HEK293 (cell line): ENCODE results near the gene NEURL2.

ENCODE experiments used
- CTCF ChIA-PET: fragments of 350-600 bp; formaldehyde crosslinking; extraction: SDS; loops from one replicate; lab custom pipeline; 2021; ENCODE audit warnings: antibody characterized with exemption; lab: Yijun Ruan, JAX
- POLR2A ChIA-PET: fragments of 300-600 bp; formaldehyde crosslinking; extraction: SDS; loops from one replicate; lab custom pipeline; 2020; ENCODE audit warnings: antibody characterized with exemption, inconsistent platforms; lab: Yijun Ruan, JAX
- H3K27ac ChIP-seq: fragments of 200-500 bp; sonication (Bioruptor generic); 2 replicates; pipeline ENCODE4 v1.5.1; 2014; ENCODE audit warnings: low read depth, low read length, control low read depth, inconsistent platforms; ENCODE audit errors: extremely low read depth
- H3K36me3 ChIP-seq, 2 experiments: fragments of 200-500 bp in 1 of 2; sonication (Bioruptor generic) in 1 of 2; 1 replicate in 1 of 2; 2 replicates in 1 of 2; pipeline ENCODE4 v1.5.1; 2014 to 2017; ENCODE audit warnings: inconsistent platforms in 2 of 2, low read length in 2 of 2; ENCODE audit not compliant: control insufficient read depth in 2 of 2, insufficient read depth in 1 of 2
- H3K4me1 ChIP-seq: fragments of 200-500 bp; sonication (Bioruptor generic); 2 replicates; pipeline ENCODE4 v1.5.1; 2014; ENCODE audit warnings: mild to moderate bottlenecking, low read length, inconsistent platforms; ENCODE audit not compliant: control insufficient read depth, insufficient read depth
- H3K4me3 ChIP-seq: 2 replicates; pipeline ENCODE4 v1.5.1; 2011; ENCODE audit warnings: low read depth, mild to moderate bottlenecking, control low read depth, low read length, moderate library complexity
- H3K9me3 ChIP-seq: fragments of 200-500 bp; sonication (Bioruptor generic); 2 replicates; pipeline ENCODE4 v1.5.1; 2014; ENCODE audit warnings: low read depth, low read length, inconsistent platforms; ENCODE audit not compliant: control insufficient read depth, insufficient read depth
- EGR2 ChIP-seq: fragments of 450-650 bp; formaldehyde crosslinking; IDR thresholded peaks from 2 replicates; pipeline ENCODE4 v1.5.1; 2016; ENCODE audit warnings: low read depth, missing biosample characterization, missing genetic modification characterization
- GLIS1 ChIP-seq: fragments of 450-650 bp; formaldehyde crosslinking; IDR thresholded peaks from 2 replicates; pipeline ENCODE4 v1.5.1; 2016; ENCODE audit warnings: missing biosample characterization, missing genetic modification characterization
- INSM2 ChIP-seq: fragments of 450-650 bp; formaldehyde crosslinking; IDR thresholded peaks from 2 replicates; pipeline ENCODE4 v1.5.1; 2016; ENCODE audit warnings: missing biosample characterization, missing genetic modification characterization
- KLF17 ChIP-seq: fragments of 450-650 bp; formaldehyde crosslinking; IDR thresholded peaks from 2 replicates; pipeline ENCODE4 v1.5.1; 2016; ENCODE audit warnings: missing biosample characterization, missing genetic modification characterization
- KLF7 ChIP-seq: fragments of 450-650 bp; formaldehyde crosslinking; IDR thresholded peaks from 2 replicates; pipeline ENCODE4 v1.5.1; 2016; ENCODE audit warnings: missing biosample characterization, missing genetic modification characterization, borderline replicate concordance
- PRDM6 ChIP-seq: fragments of 450-650 bp; formaldehyde crosslinking; IDR thresholded peaks from 2 replicates; pipeline ENCODE4 v1.5.1; 2017; ENCODE audit warnings: missing biosample characterization, missing genetic modification characterization
- ZFHX2 ChIP-seq: fragments of 450-650 bp; formaldehyde crosslinking; conservative IDR thresholded peaks from 2 replicates; pipeline ENCODE4 v1.5.1; 2016; ENCODE audit warnings: missing biosample characterization, missing genetic modification characterization
- ZFP3 ChIP-seq: fragments of 450-650 bp; formaldehyde crosslinking; IDR thresholded peaks from 2 replicates; pipeline ENCODE4 v1.5.1; 2016; ENCODE audit warnings: low read depth, missing biosample characterization, missing genetic modification characterization
- ZIC2 ChIP-seq: fragments of 450-650 bp; formaldehyde crosslinking; IDR thresholded peaks from 2 replicates; pipeline ENCODE4 v1.5.1; 2016; ENCODE audit warnings: missing biosample characterization, missing genetic modification characterization
- ZNF26 ChIP-seq: fragments of 450-650 bp; formaldehyde crosslinking; IDR thresholded peaks from 2 replicates; pipeline ENCODE4 v1.5.1; 2016; ENCODE audit warnings: missing biosample characterization, missing genetic modification characterization
- ZNF404 ChIP-seq: fragments of 450-650 bp; formaldehyde crosslinking; IDR thresholded peaks from 2 replicates; pipeline ENCODE4 v1.5.1; 2017; ENCODE audit warnings: missing biosample characterization, missing genetic modification characterization
- ZNF449 ChIP-seq: fragments of 450-650 bp; formaldehyde crosslinking; IDR thresholded peaks from 2 replicates; pipeline ENCODE4 v1.5.1; 2017; ENCODE audit warnings: missing biosample characterization, mild to moderate bottlenecking, missing genetic modification characterization, moderate library complexity
- ZNF558 ChIP-seq: fragments of 450-650 bp; formaldehyde crosslinking; IDR thresholded peaks from 2 replicates; pipeline ENCODE4 v1.5.1; 2016; ENCODE audit warnings: missing biosample characterization, missing genetic modification characterization
- ZNF560 ChIP-seq: fragments of 450-650 bp; formaldehyde crosslinking; IDR thresholded peaks from 2 replicates; pipeline ENCODE4 v1.5.1; 2017; ENCODE audit warnings: missing biosample characterization, missing genetic modification characterization, borderline replicate concordance
- ZNF664 ChIP-seq: fragments of 450-650 bp; formaldehyde crosslinking; IDR thresholded peaks from 2 replicates; pipeline ENCODE4 v1.5.1; 2016; ENCODE audit warnings: missing biosample characterization, missing genetic modification characterization
- ZNF792 ChIP-seq: fragments of 450-650 bp; formaldehyde crosslinking; IDR thresholded peaks from 2 replicates; pipeline ENCODE4 v1.5.1; 2016; ENCODE audit warnings: missing biosample characterization, missing genetic modification characterization
- ZNF830 ChIP-seq: fragments of 450-650 bp; IDR thresholded peaks from 2 replicates; pipeline ENCODE4 v1.5.0; 2018; ENCODE audit warnings: missing biosample characterization, missing genetic modification characterization, low read depth, mild to moderate bottlenecking, moderate library complexity
- ZSCAN18 ChIP-seq: fragments of 450-650 bp; formaldehyde crosslinking; IDR thresholded peaks from 2 replicates; pipeline ENCODE4 v1.5.1; 2016; ENCODE audit warnings: missing biosample characterization, missing genetic modification characterization

NEURL2 gene

GRCh38 chr20:45924391-45925261, 33.6 kb upstream of the NEURL2 start:
- CTCF ChIA-PET: interaction anchor here (0.6 kb wide), 1 partner anchor 295 kb away, joined by 4 read pairs; the partner anchor contains the start of gene WFDC10A
- H3K36me3 ChIP-seq: no peaks in the 10 kb centered on the region
- TF ChIP-seq ZIC2 (tag by site-specific recombination): no peak
- TF ChIP-seq ZNF792: no peak
- no peak for TF ChIP-seq KLF7 (tag by site-specific recombination)
- TF ChIP-seq ZNF558 (tag by site-specific recombination): no peak
- TF ChIP-seq ZSCAN18 (tag by site-specific recombination): no peak
- no peak for TF ChIP-seq ZNF26 (tag by site-specific recombination)
- TF ChIP-seq ZNF560 (tag by site-specific recombination): no peak
- TF ChIP-seq INSM2: no peak
- no peaks in the 10 kb centered on the region for H3K9me3 ChIP-seq
- no peak overlapping the region for H3K4me3 ChIP-seq
- no peaks in the 10 kb centered on the region for H3K4me1 ChIP-seq
- POLR2A ChIA-PET: interaction anchor here (2.4 kb wide), 1 partner anchor 9 kb away, joined by 14 read pairs; the partner anchor contains the start of gene PCIF1
- no peak overlapping the region for H3K27ac ChIP-seq

- ChIA-PET CTCF (interaction anchor here (0.7 kb wide), 1 partner anchor 49 kb away, joined by 3 read pairs; no protein-coding TSS in a partner anchor), POLR2A (interaction anchor here (0.7 to 1.7 kb wide), 2 partner anchors 12 to 1036 kb away, joined by 4 to 21 read pairs; partner anchors contain the start of genes PCIF1 and YWHAB)
- Histone ChIP-seq H3K27ac (no peak overlapping the region), H3K4me1 (no peaks in the 10 kb centered on the region), H3K4me3 (no peak overlapping the region), H3K9me3 (no peaks in the 10 kb centered on the region), H3K36me3 (no peaks in the 10 kb centered on the region)
- TF ChIP-seq EGR2 (tag by site-specific recombination) (peak; percentile 82), ZFHX2 (peak; percentile 65), ZNF830 (no peak), GLIS1 (tag by site-specific recombination) (peak; percentile 98), ZNF404 (no peak), KLF17 (tag by site-specific recombination) (no peak), ZFP3 (tag by site-specific recombination) (no peak), PRDM6 (tag by site-specific recombination) (no peak), ZNF449 (tag by site-specific recombination) (no peak), ZNF664 (no peak)
Observed at GRCh38 chr20:45921337-45922189, 30.6 kb upstream of the NEURL2 start.
